CD4-positive, alpha-beta T cell (primary cell): ENCODE data around the gene SCGB1D2. TPM values are rescaled to one million over a fixed set of nuclear protein-coding genes. Genes with fewer than 3 reads are reported as not detected.

Source experiments
- ATAC-seq: fragments of 200-7000 bp; cut with Tn5 transposase; one replicate; pipeline ENCODE4 v1.10.0; 2022; ENCODE audit warnings: mild to moderate bottlenecking; ENCODE audit not compliant: poor library complexity
- CTCF ChIA-PET: fragments of 350-600 bp; sonication (Branson Sonifier 250); formaldehyde crosslinking; loops from one replicate; lab custom pipeline; 2021; ENCODE audit warnings: antibody characterized with exemption, inconsistent platforms; lab: Charles Lee
- POLR2A ChIA-PET: fragments of 350-600 bp; sonication (Branson Sonifier 250); formaldehyde crosslinking; loops from one replicate; lab custom pipeline; 2021; ENCODE audit warnings: antibody characterized with exemption, inconsistent platforms; lab: Charles Lee
- DNase-seq, 14 experiments: peaks; one replicate each; pipeline ENCODE4 v3.0.0-alpha.2; 2013 to 2020; ENCODE audit warnings: mixed read lengths in 2 of 14
- H3K27ac ChIP-seq, 2 donors: one replicate each; pipeline versions ENCODE4 v1.5.1 to v1.7.0; 2013; ENCODE audit warnings: low read length in 2 of 2, low read depth in 1 of 2, mild to moderate bottlenecking in 1 of 2
- H3K27me3 ChIP-seq, 2 experiments: 1 replicate in 1 of 2; 2 replicates in 1 of 2; pipeline versions ENCODE4 v1.6.1 to v1.7.0; 2013; ENCODE audit warnings: low read length in 2 of 2, control low read depth in 1 of 2, mild to moderate bottlenecking in 1 of 2, moderate library complexity in 1 of 2; ENCODE audit not compliant: insufficient read depth in 2 of 2, control insufficient read depth in 1 of 2
- H3K36me3 ChIP-seq: one replicate; pipeline ENCODE4 v1.6.1; 2013; ENCODE audit warnings: low read length, control low read depth; ENCODE audit not compliant: insufficient read depth
- H3K4me1 ChIP-seq: one replicate; pipeline ENCODE4 v1.6.1; 2013; ENCODE audit warnings: low read length, control low read depth; ENCODE audit not compliant: insufficient read depth
- H3K4me3 ChIP-seq: one replicate; pipeline ENCODE4 v1.5.1; 2013; ENCODE audit warnings: mild to moderate bottlenecking, low read length, moderate library complexity
- H3K9me3 ChIP-seq, 2 experiments: 1 replicate in 1 of 2; 2 replicates in 1 of 2; pipeline versions ENCODE4 v1.6.1 to v1.7.0; 2013; ENCODE audit warnings: low read length in 2 of 2, mild to moderate bottlenecking in 2 of 2, control low read depth in 1 of 2, moderate library complexity in 1 of 2; ENCODE audit not compliant: control insufficient read depth in 1 of 2, insufficient read depth in 1 of 2
- H3K27ac Mint-ChIP-seq: one replicate; pipeline ENCODE4 v1.8.0; 2020; ENCODE audit warnings: mixed read lengths
- H3K27me3 Mint-ChIP-seq: one replicate; pipeline ENCODE4 v1.8.0; 2021; ENCODE audit warnings: mixed read lengths
- H3K36me3 Mint-ChIP-seq: one replicate; pipeline ENCODE4 v1.8.0; 2021; ENCODE audit warnings: low read depth, mixed read lengths
- H3K4me1 Mint-ChIP-seq: one replicate; pipeline ENCODE4 v1.8.0; 2021; ENCODE audit warnings: low read depth, mixed read lengths
- H3K4me3 Mint-ChIP-seq: one replicate; pipeline ENCODE4 v1.8.0; 2020; ENCODE audit warnings: mild to moderate bottlenecking, mixed read lengths
- H3K9me3 Mint-ChIP-seq: one replicate; pipeline ENCODE4 v1.8.0; 2020; ENCODE audit warnings: mixed read lengths
- intact Hi-C, 2 experiments: fragments of 100-400 bp; cut with DNase I in 1 of 2; cut with micrococcal nuclease in 1 of 2; formaldehyde crosslinking; loops; one replicate each; pipeline versions ENCODE4 v1.15.1 to v1.9.0; 2023 to 2025; cut with DNase I, micrococcal nuclease
- total RNA-seq, 174 experiments: library from RNA in 2 of 174; stranded (reverse) in 2 of 174; gene quantifications; one replicate each; pipeline ENCODE4 v1.2.3 and lab custom pipeline; 2021 to 2026
- TF ChIP-seq, protein P1 (sequence below): fragments of 200-600 bp; IDR thresholded peaks from one replicate; pipeline ENCODE4 v1.8.0; 2022; ENCODE audit warnings: antibody characterized with exemption, mild to moderate bottlenecking

Gene SCGB1D2
- total RNA-seq, 2 experiments from 2014 or later: not detected

DNA sequence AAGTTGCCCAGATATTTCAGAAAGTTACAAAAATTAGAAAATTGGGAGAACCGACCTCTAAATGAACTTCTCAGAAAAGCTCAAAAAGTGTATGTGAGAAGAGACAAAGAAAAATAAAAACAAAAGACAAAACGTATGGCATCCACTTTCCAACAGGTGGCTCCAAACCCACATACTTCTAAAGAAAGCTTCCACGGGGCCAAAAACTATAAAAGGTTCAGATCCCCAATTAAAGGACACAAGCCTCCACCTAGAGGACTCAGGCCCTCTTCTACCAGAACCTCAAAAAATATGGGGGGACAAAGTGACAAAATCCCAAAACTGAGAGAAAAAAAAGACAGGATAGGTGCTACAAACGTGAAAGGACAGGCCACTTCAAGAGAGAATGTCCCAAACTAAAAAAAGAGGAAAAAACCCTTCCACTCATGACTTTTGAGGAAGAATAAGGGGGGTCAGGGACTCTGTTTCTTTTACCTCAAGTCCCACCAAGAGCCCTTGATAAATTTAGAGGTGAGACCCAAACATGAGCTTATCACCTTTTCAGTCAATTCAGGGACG is 24.8 kb upstream of the SCGB1D2 start:
- CTCF ChIA-PET: no interaction called here
- Histone ChIP-seq H3K27me3 (peaks cover 0 to 4% of the 10 kb centered on the region in 2 experiments), H3K4me3 (no peak overlapping the region), H3K27ac (no peak overlapping the region), H3K4me1 (no peaks in the 10 kb centered on the region), H3K36me3 (no peaks in the 10 kb centered on the region), H3K9me3 (peaks cover 6% of the 10 kb centered on the region in 2 experiments)
- POLR2A ChIA-PET: no interaction called here
- TF ChIP-seq, protein P1, sequence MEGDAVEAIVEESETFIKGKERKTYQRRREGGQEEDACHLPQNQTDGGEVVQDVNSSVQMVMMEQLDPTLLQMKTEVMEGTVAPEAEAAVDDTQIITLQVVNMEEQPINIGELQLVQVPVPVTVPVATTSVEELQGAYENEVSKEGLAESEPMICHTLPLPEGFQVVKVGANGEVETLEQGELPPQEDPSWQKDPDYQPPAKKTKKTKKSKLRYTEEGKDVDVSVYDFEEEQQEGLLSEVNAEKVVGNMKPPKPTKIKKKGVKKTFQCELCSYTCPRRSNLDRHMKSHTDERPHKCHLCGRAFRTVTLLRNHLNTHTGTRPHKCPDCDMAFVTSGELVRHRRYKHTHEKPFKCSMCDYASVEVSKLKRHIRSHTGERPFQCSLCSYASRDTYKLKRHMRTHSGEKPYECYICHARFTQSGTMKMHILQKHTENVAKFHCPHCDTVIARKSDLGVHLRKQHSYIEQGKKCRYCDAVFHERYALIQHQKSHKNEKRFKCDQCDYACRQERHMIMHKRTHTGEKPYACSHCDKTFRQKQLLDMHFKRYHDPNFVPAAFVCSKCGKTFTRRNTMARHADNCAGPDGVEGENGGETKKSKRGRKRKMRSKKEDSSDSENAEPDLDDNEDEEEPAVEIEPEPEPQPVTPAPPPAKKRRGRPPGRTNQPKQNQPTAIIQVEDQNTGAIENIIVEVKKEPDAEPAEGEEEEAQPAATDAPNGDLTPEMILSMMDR: no peak
- intact Hi-C loops: no loop called here
- Mint-ChIP-seq H3K27me3 (peaks cover 25% of the 10 kb centered on the region), H3K4me1 (no peaks in the 10 kb centered on the region), H3K36me3 (no peaks in the 10 kb centered on the region), H3K27ac (no peak overlapping the region), H3K9me3 (peaks cover 10% of the 10 kb centered on the region), H3K4me3 (no peak overlapping the region)
- no peak for ATAC-seq
- peak in 2 of 14 experiments; percentile 3 to 11 for DNase-seq

DNA sequence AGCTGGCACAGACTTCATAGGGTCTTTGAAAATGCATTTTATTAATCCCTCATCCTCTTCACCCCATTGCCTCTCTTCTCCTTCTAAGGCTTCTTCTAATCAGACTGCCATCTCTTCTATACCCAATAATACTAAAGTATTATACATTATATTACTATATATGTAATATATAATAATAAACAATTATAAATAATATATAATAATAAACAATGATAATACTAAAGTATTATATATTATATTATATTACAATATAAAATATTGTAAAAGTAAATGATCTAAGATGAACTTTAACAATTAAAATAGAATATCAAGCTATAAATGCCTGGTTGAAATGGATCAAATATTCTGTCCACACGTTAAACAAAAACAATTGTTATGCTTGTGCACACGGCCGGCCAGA is 20.5 kb upstream of the SCGB1D2 start:
- intact Hi-C loops: no loop called here
- TF ChIP-seq, protein P1: no peak
- ATAC-seq: no peak
- Mint-ChIP-seq H3K9me3 (peaks cover 19% of the 10 kb centered on the region), H3K27ac (no peak overlapping the region), H3K4me1 (no peaks in the 10 kb centered on the region), H3K27me3 (peaks cover 19% of the 10 kb centered on the region), H3K36me3 (peaks cover 6% of the 10 kb centered on the region), H3K4me3 (no peak overlapping the region)
- Histone ChIP-seq H3K4me3 (no peak overlapping the region), H3K36me3 (no peaks in the 10 kb centered on the region), H3K9me3 (peaks cover 6 to 34% of the 10 kb centered on the region in 2 experiments), H3K4me1 (no peaks in the 10 kb centered on the region), H3K27ac (no peak overlapping the region), H3K27me3 (peaks cover 0 to 4% of the 10 kb centered on the region in 2 experiments)
- no peak for DNase-seq
- ChIA-PET POLR2A (no interaction called here), CTCF (no interaction called here)

DNA sequence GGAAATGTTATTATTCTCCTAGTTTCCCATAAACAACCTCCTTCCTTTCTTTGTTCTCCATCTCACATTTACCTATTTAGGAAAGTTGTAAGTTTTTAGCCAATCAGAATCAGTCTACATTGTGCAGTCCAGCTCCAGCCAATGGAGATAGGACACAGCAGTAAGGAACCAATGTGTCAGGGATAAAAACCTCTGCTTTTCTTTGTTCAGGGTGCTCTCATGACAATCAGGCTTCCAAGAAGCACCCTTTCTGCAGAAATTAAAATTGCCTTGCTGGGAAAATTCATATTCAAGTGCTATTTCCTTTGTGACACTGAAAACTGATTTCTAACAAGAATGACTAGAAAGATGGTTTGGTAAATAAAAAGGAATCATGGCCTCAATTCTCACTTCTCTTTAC is 18.9 kb upstream of the SCGB1D2 start:
- ChIA-PET POLR2A (no interaction called here), CTCF (no interaction called here)
- Mint-ChIP-seq H3K27me3 (peaks cover 8% of the 10 kb centered on the region), H3K27ac (no peak overlapping the region), H3K9me3 (peaks cover 19% of the 10 kb centered on the region), H3K4me1 (no peaks in the 10 kb centered on the region), H3K4me3 (no peak overlapping the region), H3K36me3 (peaks cover 6% of the 10 kb centered on the region)
- Histone ChIP-seq H3K4me1 (no peaks in the 10 kb centered on the region), H3K4me3 (no peak overlapping the region), H3K9me3 (peaks cover 6 to 34% of the 10 kb centered on the region in 2 experiments), H3K27me3 (peaks cover 0 to 4% of the 10 kb centered on the region in 2 experiments), H3K27ac (no peak overlapping the region), H3K36me3 (no peaks in the 10 kb centered on the region)
- TF ChIP-seq, protein P1: no peak
- no peak for ATAC-seq
- intact Hi-C loops: no loop called here
- DNase-seq: no peak
